ENCODE results near the gene CCDC28A. TPM values are rescaled to one million over a fixed set of nuclear protein-coding genes. Genes with fewer than 3 reads are reported as not detected.

CCDC28A gene
- total RNA-seq, 1 experiment from 2014 or later, result 12.3 TPM

GRCh38 chr6:138806889-138807288 is 33.3 kb downstream of the CCDC28A start:
- ChIA-PET POLR2A (ENCODE audit: unreplicated experiment) (no interaction called here), CTCF (interaction anchor here (0.6 kb wide), 1 partner anchor 806 kb away, joined by 5 read pairs; no protein-coding TSS in a partner anchor)
- Histone ChIP-seq H3K4me1 (replicated peaks; ENCODE audit: insufficient read depth) (no peaks in the 10 kb centered on the region), H3K4me2 (no peak overlapping the region), H2AFZ (no peak overlapping the region), H3K27ac (no peak overlapping the region), H3K9me3 (ENCODE audit: insufficient read depth, low read depth) (peaks cover 5% of the 10 kb centered on the region), H3K27me3 (ENCODE audit: insufficient read depth, low read depth) (no peaks in the 10 kb centered on the region), H3K4me3 (no peak overlapping the region), H3K9me2 (ENCODE audit: insufficient read depth) (no peaks in the 10 kb centered on the region), H3K79me2 (ENCODE audit: low read depth) (no peaks in the 10 kb centered on the region), H4K20me1 (ENCODE audit: insufficient read depth) (no peaks in the 10 kb centered on the region), H3F3A (ENCODE audit: insufficient read depth, low read depth) (no peaks in the 10 kb centered on the region), H3K36me3 (ENCODE audit: low read depth) (no peaks in the 10 kb centered on the region)
- TF ChIP-seq CTCF (conservative IDR thresholded peaks at IDR 0.05) (no peak), EZH2 (IDR thresholded peaks at IDR 0.05; ENCODE audit: low read depth) (no peak)
- intact Hi-C loops (cut with micrococcal nuclease; ENCODE audit: unreplicated experiment), result no loop called here
- no peak for DNase-seq
- no TSS peak for BruUV-seq (replicated peaks)

GRCh38 chr6:138809677-138810076 is 36.1 kb downstream of the CCDC28A start:
- intact Hi-C loops (cut with micrococcal nuclease; ENCODE audit: unreplicated experiment), result loop anchor here (10.0 kb wide), 1 partner anchor 115 kb away; no protein-coding TSS in a partner anchor
- Histone ChIP-seq H4K20me1 (ENCODE audit: insufficient read depth) (no peaks in the 10 kb centered on the region), H3F3A (ENCODE audit: insufficient read depth, low read depth) (no peaks in the 10 kb centered on the region), H3K9me3 (ENCODE audit: insufficient read depth, low read depth) (peaks cover 5% of the 10 kb centered on the region), H3K9me2 (ENCODE audit: insufficient read depth) (no peaks in the 10 kb centered on the region), H3K4me1 (replicated peaks; ENCODE audit: insufficient read depth) (no peaks in the 10 kb centered on the region), H3K4me2 (no peak overlapping the region), H2AFZ (no peak overlapping the region), H3K4me3 (no peak overlapping the region), H3K27ac (no peak overlapping the region), H3K27me3 (ENCODE audit: insufficient read depth, low read depth) (no peaks in the 10 kb centered on the region), H3K79me2 (ENCODE audit: low read depth) (no peaks in the 10 kb centered on the region), H3K36me3 (ENCODE audit: low read depth) (no peaks in the 10 kb centered on the region)
- DNase-seq, result no peak
- ChIA-PET POLR2A (ENCODE audit: unreplicated experiment) (no interaction called here), CTCF (interaction anchor here (0.5 kb wide), 1 partner anchor 42 kb away, joined by 5 read pairs; no protein-coding TSS in a partner anchor)
- no peak for TF ChIP-seq EZH2 (IDR thresholded peaks at IDR 0.05; ENCODE audit: low read depth)
- no peak for TF ChIP-seq CTCF (conservative IDR thresholded peaks at IDR 0.05)
- no TSS peak for BruUV-seq (replicated peaks)

GRCh38 chr6:138811866-138812265 is 38.3 kb downstream of the CCDC28A start:
- DNase-seq, result no peak
- H3K9me3 ChIP-seq (ENCODE audit: insufficient read depth, low read depth), result peaks cover 5% of the 10 kb centered on the region
- H3K4me1 ChIP-seq (replicated peaks; ENCODE audit: insufficient read depth), result peaks cover 7% of the 10 kb centered on the region
- ChIA-PET POLR2A (ENCODE audit: unreplicated experiment) (no interaction called here), CTCF (no interaction called here)
- H3K79me2 ChIP-seq (ENCODE audit: low read depth), result no peaks in the 10 kb centered on the region
- H2AFZ ChIP-seq, result peak overlapping the region; percentile 35; the same call in 1 of the 2 replicates
- H3K36me3 ChIP-seq (ENCODE audit: low read depth), result no peaks in the 10 kb centered on the region
- intact Hi-C loops (cut with micrococcal nuclease; ENCODE audit: unreplicated experiment), result loop anchor here (10.0 kb wide), 1 partner anchor 113 kb away; no protein-coding TSS in a partner anchor
- no peaks in the 10 kb centered on the region for H3K27me3 ChIP-seq (ENCODE audit: insufficient read depth, low read depth)
- no peaks in the 10 kb centered on the region for H3K9me2 ChIP-seq (ENCODE audit: insufficient read depth)
- H4K20me1 ChIP-seq (ENCODE audit: insufficient read depth), result no peaks in the 10 kb centered on the region
- peaks cover 3% of the 10 kb centered on the region; the same call in 1 of the 2 replicates for H3F3A ChIP-seq (ENCODE audit: insufficient read depth, low read depth)
- no peak for TF ChIP-seq CTCF (conservative IDR thresholded peaks at IDR 0.05)
- no peak for TF ChIP-seq EZH2 (IDR thresholded peaks at IDR 0.05; ENCODE audit: low read depth)
- H3K4me3 ChIP-seq, result no peak overlapping the region
- BruUV-seq (replicated peaks), result no TSS peak
- no peak overlapping the region for H3K27ac ChIP-seq
- no peak overlapping the region for H3K4me2 ChIP-seq

All from PC-9 (cell line).